ENCODE results near the gene TMEM201.

The TMEM201 gene

DNA sequence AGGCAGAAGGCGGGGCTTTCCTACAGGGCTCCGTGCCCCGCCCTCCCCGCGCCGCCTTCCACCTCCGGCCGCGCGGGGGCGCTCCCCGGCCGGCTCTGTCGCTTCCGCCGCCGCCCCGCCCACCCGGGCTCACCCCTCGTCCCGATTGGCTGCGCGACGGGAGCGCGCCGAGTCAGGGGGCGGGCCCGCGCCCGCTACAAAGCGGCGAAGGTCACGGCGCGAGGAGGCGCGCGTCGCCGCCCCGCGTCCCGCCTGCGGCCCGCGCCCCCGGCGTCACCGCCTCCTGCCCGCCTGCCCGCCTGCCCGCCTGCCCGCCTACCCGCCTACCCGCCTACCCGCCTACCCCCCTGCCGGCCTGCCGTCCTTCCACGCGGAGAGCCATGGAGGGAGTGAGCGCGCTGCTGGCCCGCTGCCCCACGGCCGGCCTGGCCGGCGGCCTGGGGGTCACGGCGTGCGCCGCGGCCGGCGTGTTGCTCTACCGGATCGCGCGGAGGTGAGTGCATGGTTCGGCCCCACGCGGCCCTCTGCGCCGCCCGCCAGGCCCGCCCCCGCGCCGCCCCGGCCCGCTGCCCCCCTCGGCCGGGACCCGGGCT is at the start of gene TMEM201:
Gene TMEM201, plus strand, starts transcription at position 361 of the 593 bp plus-strand sequence. Its CDS starts 20 bp downstream, at position 381.
- Histone ChIP-seq H3K4me3 (ENCODE audit: low read length in 2 of 2) (peak within 1 kb of the TSS; percentile 70 to 75), H3K36me3 (ENCODE audit: control insufficient read depth in 2 of 2, insufficient read depth in 2 of 2, low read length in 2 of 2) (no peaks in the 10 kb centered on the region), H3K27ac (ENCODE audit: low read depth in 2 of 2, low read length in 2 of 2) (peak within 1 kb of the TSS; percentile 1 to 54), H3K27me3 (ENCODE audit: control insufficient read depth in 2 of 2, insufficient read depth in 2 of 2, low read length in 2 of 2) (no peaks in the 10 kb centered on the region), H3K4me1 (ENCODE audit: control insufficient read depth in 2 of 2, insufficient read depth in 2 of 2, low read length in 2 of 2) (peaks cover 11 to 18% of the 10 kb centered on the region in 2 donors), H3K9me3 (ENCODE audit: control insufficient read depth in 2 of 2, low read length in 2 of 2) (no peaks in the 10 kb centered on the region), H3K9ac (ENCODE audit: low read depth in 1 of 2, low read length in 2 of 2) (peak within 1 kb of the TSS; percentile 26 to 67)

GRCh38 chr1:9539165-9539828 is 49.4 kb upstream of the TMEM201 start, which contains the start of gene SLC25A33:
Gene SLC25A33 (plus strand): TSS chr1:9539465. CDS start chr1:9539692, 227 bp downstream.
- Histone ChIP-seq H3K27ac (ENCODE audit: low read depth in 2 of 2, low read length in 2 of 2) (peak within 1 kb of the TSS; percentile 87 to 91), H3K4me1 (ENCODE audit: control insufficient read depth in 2 of 2, insufficient read depth in 2 of 2, low read length in 2 of 2) (peaks cover 21 to 27% of the 10 kb centered on the region in 2 donors), H3K27me3 (ENCODE audit: control insufficient read depth in 2 of 2, insufficient read depth in 2 of 2, low read length in 2 of 2) (no peaks in the 10 kb centered on the region), H3K9me3 (ENCODE audit: control insufficient read depth in 2 of 2, low read length in 2 of 2) (no peaks in the 10 kb centered on the region), H3K36me3 (ENCODE audit: control insufficient read depth in 2 of 2, insufficient read depth in 2 of 2, low read length in 2 of 2) (no peaks in the 10 kb centered on the region), H3K4me3 (ENCODE audit: low read length in 2 of 2) (peak within 1 kb of the TSS; percentile 70 to 82), H3K9ac (ENCODE audit: low read depth in 1 of 2, low read length in 2 of 2) (peak within 1 kb of the TSS; percentile 74 to 75)

- Histone ChIP-seq H3K9me3 (ENCODE audit: control insufficient read depth in 2 of 2, low read length in 2 of 2) (no peaks in the 10 kb centered on the region), H3K36me3 (ENCODE audit: control insufficient read depth in 2 of 2, insufficient read depth in 2 of 2, low read length in 2 of 2) (no peaks in the 10 kb centered on the region), H3K9ac (ENCODE audit: low read depth in 1 of 2, low read length in 2 of 2) (peak overlapping the region; percentile 74 to 75), H3K4me1 (ENCODE audit: control insufficient read depth in 2 of 2, insufficient read depth in 2 of 2, low read length in 2 of 2) (peaks cover 21 to 27% of the 10 kb centered on the region in 2 donors), H3K27ac (ENCODE audit: low read depth in 2 of 2, low read length in 2 of 2) (peak overlapping the region; percentile 87 to 91), H3K4me3 (ENCODE audit: low read length in 2 of 2) (peak overlapping the region; percentile 70 to 82), H3K27me3 (ENCODE audit: control insufficient read depth in 2 of 2, insufficient read depth in 2 of 2, low read length in 2 of 2) (no peaks in the 10 kb centered on the region)
These were observed 48.7 kb upstream of the TMEM201 start for GRCh38 chr1:9539829-9540550.

DNA sequence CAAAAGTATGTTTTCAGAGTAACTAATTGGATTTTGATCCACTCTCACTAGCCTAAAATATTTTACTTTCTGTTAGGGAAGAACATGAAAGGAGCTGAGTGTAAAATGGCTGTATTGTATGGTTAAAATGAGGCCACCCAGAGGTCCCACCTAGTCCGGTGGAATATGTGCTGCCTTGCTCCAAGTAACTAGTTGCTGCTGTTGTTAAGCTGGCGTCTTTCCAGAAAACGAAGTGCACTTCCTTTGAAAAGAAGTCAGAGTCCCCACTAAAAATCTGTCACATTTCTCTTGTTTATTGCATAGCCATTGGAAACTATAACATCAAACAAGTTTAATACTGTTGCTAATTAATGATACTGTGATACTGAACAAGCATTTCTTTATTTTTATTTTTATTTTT is 46.3 kb upstream of the TMEM201 start:
- Histone ChIP-seq H3K36me3 (ENCODE audit: control insufficient read depth in 2 of 2, insufficient read depth in 2 of 2, low read length in 2 of 2) (no peaks in the 10 kb centered on the region), H3K9ac (ENCODE audit: low read depth in 1 of 2, low read length in 2 of 2) (peak overlapping the region in 1 of 2 donors; percentile 36), H3K4me3 (ENCODE audit: low read length in 2 of 2) (peak overlapping the region; percentile 4 to 18), H3K27me3 (ENCODE audit: control insufficient read depth in 2 of 2, insufficient read depth in 2 of 2, low read length in 2 of 2) (no peaks in the 10 kb centered on the region), H3K9me3 (ENCODE audit: control insufficient read depth in 2 of 2, low read length in 2 of 2) (no peaks in the 10 kb centered on the region), H3K4me1 (ENCODE audit: control insufficient read depth in 2 of 2, insufficient read depth in 2 of 2, low read length in 2 of 2) (peaks cover 21 to 27% of the 10 kb centered on the region in 2 donors), H3K27ac (ENCODE audit: low read depth in 2 of 2, low read length in 2 of 2) (no peak overlapping the region)

GRCh38 chr1:9544926-9545325 is 43.8 kb upstream of the TMEM201 start:
- no peak overlapping the region for H3K27ac ChIP-seq (ENCODE audit: low read depth in 2 of 2, low read length in 2 of 2)

DNA sequence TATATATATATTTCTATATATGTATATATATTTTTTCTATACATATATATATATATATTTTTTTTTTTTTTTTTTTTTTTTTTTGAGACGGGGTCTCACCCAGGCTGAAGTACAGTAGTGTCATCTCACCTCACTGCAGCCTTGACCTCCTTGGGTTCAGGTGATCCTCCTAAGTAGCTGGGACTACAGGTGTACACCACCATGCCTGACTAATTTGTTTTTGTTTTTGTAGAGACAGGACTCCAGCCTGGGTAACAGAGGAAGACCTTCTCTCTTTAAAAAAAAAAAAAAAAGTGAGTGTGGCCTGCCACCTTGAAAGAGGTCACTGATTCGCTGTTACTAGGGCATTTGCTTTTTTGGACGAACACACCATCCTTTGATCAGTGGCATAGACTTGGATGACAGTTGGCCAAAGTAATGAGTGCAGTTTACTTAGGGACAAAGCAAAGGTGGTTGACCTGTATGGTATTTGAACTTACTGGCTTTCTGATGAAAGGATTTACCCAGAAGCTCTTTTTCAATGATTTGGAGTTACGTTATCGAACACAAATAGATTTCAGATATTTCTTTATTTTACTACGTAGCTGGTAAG is 38.7 kb upstream of the TMEM201 start:
- Histone ChIP-seq H3K4me1 (ENCODE audit: control insufficient read depth in 2 of 2, insufficient read depth in 2 of 2, low read length in 2 of 2) (peaks cover 0 to 3% of the 10 kb centered on the region in 2 donors), H3K9me3 (ENCODE audit: control insufficient read depth in 2 of 2, low read length in 2 of 2) (no peaks in the 10 kb centered on the region), H3K9ac (ENCODE audit: low read depth in 1 of 2, low read length in 2 of 2) (no peak overlapping the region), H3K27me3 (ENCODE audit: control insufficient read depth in 2 of 2, insufficient read depth in 2 of 2, low read length in 2 of 2) (no peaks in the 10 kb centered on the region), H3K4me3 (ENCODE audit: low read length in 2 of 2) (no peak overlapping the region), H3K36me3 (ENCODE audit: control insufficient read depth in 2 of 2, insufficient read depth in 2 of 2, low read length in 2 of 2) (peaks cover 0 to 2% of the 10 kb centered on the region in 2 donors), H3K27ac (ENCODE audit: low read depth in 2 of 2, low read length in 2 of 2) (no peak overlapping the region)

More at GRCh38 chr1:9544926-9545325, 43.8 kb upstream of the TMEM201 start:
- Histone ChIP-seq H3K9ac (ENCODE audit: low read depth in 1 of 2, low read length in 2 of 2) (no peak overlapping the region), H3K9me3 (ENCODE audit: control insufficient read depth in 2 of 2, low read length in 2 of 2) (no peaks in the 10 kb centered on the region), H3K4me3 (ENCODE audit: low read length in 2 of 2) (no peak overlapping the region), H3K27me3 (ENCODE audit: control insufficient read depth in 2 of 2, insufficient read depth in 2 of 2, low read length in 2 of 2) (no peaks in the 10 kb centered on the region), H3K36me3 (ENCODE audit: control insufficient read depth in 2 of 2, insufficient read depth in 2 of 2, low read length in 2 of 2) (no peaks in the 10 kb centered on the region), H3K4me1 (ENCODE audit: control insufficient read depth in 2 of 2, insufficient read depth in 2 of 2, low read length in 2 of 2) (peaks cover 9 to 16% of the 10 kb centered on the region in 2 donors)

- peaks cover 0 to 12% of the 10 kb centered on the region in 2 donors for H3K36me3 ChIP-seq (ENCODE audit: control insufficient read depth in 2 of 2, insufficient read depth in 2 of 2, low read length in 2 of 2)
- H3K4me3 ChIP-seq (ENCODE audit: low read length in 2 of 2), result no peak overlapping the region
- H3K27ac ChIP-seq (ENCODE audit: low read depth in 2 of 2, low read length in 2 of 2), result no peak overlapping the region
- H3K9ac ChIP-seq (ENCODE audit: low read depth in 1 of 2, low read length in 2 of 2), result no peak overlapping the region
- no peaks in the 10 kb centered on the region for H3K27me3 ChIP-seq (ENCODE audit: control insufficient read depth in 2 of 2, insufficient read depth in 2 of 2, low read length in 2 of 2)
- no peaks in the 10 kb centered on the region for H3K9me3 ChIP-seq (ENCODE audit: control insufficient read depth in 2 of 2, low read length in 2 of 2)
- peaks cover 0 to 6% of the 10 kb centered on the region in 2 donors for H3K4me1 ChIP-seq (ENCODE audit: control insufficient read depth in 2 of 2, insufficient read depth in 2 of 2, low read length in 2 of 2)
These were observed 36.7 kb upstream of the TMEM201 start for GRCh38 chr1:9551984-9552383.

GRCh38 chr1:9553736-9554144 is 35.0 kb upstream of the TMEM201 start:
- no peaks in the 10 kb centered on the region for H3K27me3 ChIP-seq (ENCODE audit: control insufficient read depth in 2 of 2, insufficient read depth in 2 of 2, low read length in 2 of 2)
- H3K27ac ChIP-seq (ENCODE audit: low read depth in 2 of 2, low read length in 2 of 2), result no peak overlapping the region
- peaks cover 10 to 23% of the 10 kb centered on the region in 2 donors for H3K36me3 ChIP-seq (ENCODE audit: control insufficient read depth in 2 of 2, insufficient read depth in 2 of 2, low read length in 2 of 2)
- no peaks in the 10 kb centered on the region for H3K9me3 ChIP-seq (ENCODE audit: control insufficient read depth in 2 of 2, low read length in 2 of 2)
- H3K9ac ChIP-seq (ENCODE audit: low read depth in 1 of 2, low read length in 2 of 2), result no peak overlapping the region
- peaks cover 0 to 4% of the 10 kb centered on the region in 2 donors for H3K4me1 ChIP-seq (ENCODE audit: control insufficient read depth in 2 of 2, insufficient read depth in 2 of 2, low read length in 2 of 2)
- no peak overlapping the region for H3K4me3 ChIP-seq (ENCODE audit: low read length in 2 of 2)

GRCh38 chr1:9555942-9556341 is 32.8 kb upstream of the TMEM201 start:
- peaks cover 0 to 4% of the 10 kb centered on the region in 2 donors for H3K4me1 ChIP-seq (ENCODE audit: control insufficient read depth in 2 of 2, insufficient read depth in 2 of 2, low read length in 2 of 2)
- no peak overlapping the region for H3K4me3 ChIP-seq (ENCODE audit: low read length in 2 of 2)
- H3K36me3 ChIP-seq (ENCODE audit: control insufficient read depth in 2 of 2, insufficient read depth in 2 of 2, low read length in 2 of 2), result peaks cover 10 to 23% of the 10 kb centered on the region in 2 donors
- no peaks in the 10 kb centered on the region for H3K9me3 ChIP-seq (ENCODE audit: control insufficient read depth in 2 of 2, low read length in 2 of 2)
- H3K27ac ChIP-seq (ENCODE audit: low read depth in 2 of 2, low read length in 2 of 2), result no peak overlapping the region
- H3K27me3 ChIP-seq (ENCODE audit: control insufficient read depth in 2 of 2, insufficient read depth in 2 of 2, low read length in 2 of 2), result no peaks in the 10 kb centered on the region
- H3K9ac ChIP-seq (ENCODE audit: low read depth in 1 of 2, low read length in 2 of 2), result no peak overlapping the region
